Stimulated activated CD4-positive, alpha-beta T cell treated with anti-CD3 and anti-CD28 coated beads, Interleukin-1b, Interleukin-23, amount 100 ng/mL, for 1 hour (primary cell): Measurements from ENCODE around the gene CLASRP.
"Not testable (repeated sequence)": the region's sequence is repeated elsewhere in the genome, so short reads cannot be mapped to it uniquely, and the experiment has no call there.

ENCODE experiments used
- DNase-seq, 2 donors: peaks; one replicate each; pipeline ENCODE4 v3.0.0-alpha.2; 2020; ENCODE audit warnings: low read depth in 2 of 2

CLASRP gene

GRCh38 chr19:45038931-45039893 lies at the start of gene CLASRP:
CLASRP (plus strand) TSS chr19:45039045; CDS start chr19:45040213, 1,168 bp downstream.
- DNase-seq: peak; percentile 63 to 77

- no peak for DNase-seq
Observed at GRCh38 chr19:44990459-44990858, 48.4 kb upstream of the CLASRP start.

GRCh38 chr19:44990966-44991365 lies 47.9 kb upstream of the CLASRP start:
- DNase-seq: no peak

GRCh38 chr19:44992336-44993163 lies 46.3 kb upstream of the CLASRP start:
- no peak for DNase-seq

GRCh38 chr19:44993526-44993925 lies 45.3 kb upstream of the CLASRP start:
- DNase-seq: no peak

- DNase-seq: no peak
Observed at GRCh38 chr19:44993926-44994537, 44.8 kb upstream of the CLASRP start.

- DNase-seq: no peak
Observed at GRCh38 chr19:44998025-44998424, 40.8 kb upstream of the CLASRP start.

- DNase-seq: not testable (repeated sequence)
Observed at GRCh38 chr19:44999131-44999925, 39.5 kb upstream of the CLASRP start.

- not testable (repeated sequence) for DNase-seq
Observed at GRCh38 chr19:45000665-45001064, 38.2 kb upstream of the CLASRP start.

GRCh38 chr19:45001087-45001739 lies 37.6 kb upstream of the CLASRP start, which contains the start of gene RELB:
RELB (plus strand) TSS chr19:45001464; CDS start chr19:45001580, 116 bp downstream.
- peak; percentile 92 to 97 for DNase-seq

GRCh38 chr19:45003485-45003884 lies 35.4 kb upstream of the CLASRP start:
- DNase-seq: no peak

- no peak for DNase-seq
Observed at GRCh38 chr19:45005787-45006186, 33.1 kb upstream of the CLASRP start.

GRCh38 chr19:45008552-45008951 lies 30.3 kb upstream of the CLASRP start:
- no peak for DNase-seq

- no peak for DNase-seq
Observed at GRCh38 chr19:45009625-45010255, 29.1 kb upstream of the CLASRP start.

- DNase-seq: no peak
Observed at GRCh38 chr19:45010306-45010705, 28.5 kb upstream of the CLASRP start.

GRCh38 chr19:45011959-45012358 lies 26.9 kb upstream of the CLASRP start:
- DNase-seq: no peak

GRCh38 chr19:45016388-45017314 lies 22.2 kb upstream of the CLASRP start:
- DNase-seq: peak; percentile 20 to 53

GRCh38 chr19:45019187-45019586 lies 19.7 kb upstream of the CLASRP start:
- no peak for DNase-seq

- no peak for DNase-seq
Observed at GRCh38 chr19:45020071-45020470, 18.8 kb upstream of the CLASRP start.
